Femur (tissue), 1 donor: ENCODE results near the gene PRELP.
A peak's percentile ranks its signal among the peaks of the same experiment; 100 is the strongest.

ENCODE experiments used
- DNase-seq: peaks from one replicate; pipeline ENCODE4 v3.0.0-alpha.2; 2017

PRELP gene

GRCh38 chr1:203479646-203480045, 4.0 kb downstream of the PRELP start:
- DNase-seq, result no peak

- no peak for DNase-seq
These were observed 4.5 kb downstream of the PRELP start for GRCh38 chr1:203480084-203480483.

GRCh38 chr1:203480525-203481084, 5.0 kb downstream of the PRELP start:
- no peak for DNase-seq

GRCh38 chr1:203481196-203481595, 5.6 kb downstream of the PRELP start:
- DNase-seq, result no peak

- DNase-seq, result no peak
These were observed 11.2 kb downstream of the PRELP start for GRCh38 chr1:203486618-203487370.

GRCh38 chr1:203488539-203488938, 12.9 kb downstream of the PRELP start:
- no peak for DNase-seq

GRCh38 chr1:203490607-203491006, 15.0 kb downstream of the PRELP start:
- DNase-seq, result no peak

GRCh38 chr1:203491664-203492063, 16.1 kb downstream of the PRELP start:
- no peak for DNase-seq

- DNase-seq, result no peak
These were observed 16.6 kb downstream of the PRELP start for GRCh38 chr1:203492082-203492747.

GRCh38 chr1:203492748-203493130, 17.1 kb downstream of the PRELP start:
- no peak for DNase-seq

GRCh38 chr1:203493901-203494300, 18.3 kb downstream of the PRELP start, which contains the start of gene OPTC:
OPTC (plus strand) TSS chr1:203494153; CDS start chr1:203496006, 1,853 bp downstream.
- DNase-seq, result no peak

- DNase-seq, result no peak
These were observed 20.2 kb downstream of the PRELP start for GRCh38 chr1:203495845-203496244.

- no peak for DNase-seq
These were observed 21.7 kb downstream of the PRELP start for GRCh38 chr1:203497269-203497777.

- no peak for DNase-seq
These were observed 24.2 kb downstream of the PRELP start for GRCh38 chr1:203499643-203500278.

- no peak for DNase-seq
These were observed 24.7 kb downstream of the PRELP start for GRCh38 chr1:203500279-203500678.

GRCh38 chr1:203503836-203504235, 28.2 kb downstream of the PRELP start:
- DNase-seq, result no peak

GRCh38 chr1:203504400-203505250, 29.0 kb downstream of the PRELP start:
- peak; percentile 87 for DNase-seq

GRCh38 chr1:203505526-203506204, 30.1 kb downstream of the PRELP start:
- no peak for DNase-seq

- DNase-seq, result no peak
These were observed 31.4 kb downstream of the PRELP start for GRCh38 chr1:203506858-203507626.

- DNase-seq, result no peak
These were observed 32.2 kb downstream of the PRELP start for GRCh38 chr1:203507759-203508158.
